K562 (cell line): Measurements from ENCODE around the gene IMMP2L. TPM values are rescaled to one million over a fixed set of nuclear protein-coding genes. Genes with fewer than 3 reads are reported as not detected.

Experiments used
- ATAC-seq: fragments of 200-7000 bp; cut with Tn5 transposase; 3 replicates; pipeline ENCODE4 v1.9.1; 2020; ENCODE audit warnings: moderate library complexity
- BruUV-seq: library from RNA; stranded (reverse); fragments of 400-500 nt; replicated peaks from 2 replicates; lab custom pipeline; 2021; lab: Mats Ljungman, UMichigan
- CTCF ChIA-PET: fragments of 300-600 bp; formaldehyde crosslinking; extraction: SDS; loops from one replicate; lab custom pipeline; 2021; ENCODE audit warnings: low intra/inter-chr PET ratio; lab: Yijun Ruan, JAX
- POLR2A ChIA-PET: fragments of 300-600, 350-650 bp; sonication (Branson Sonifier 250); formaldehyde crosslinking; extraction: SDS; loops from one replicate; lab custom pipeline; 2021; ENCODE audit warnings: antibody characterized with exemption, inconsistent platforms; lab: Yijun Ruan, JAX
- DNase-seq, 4 experiments: peaks; one replicate each; pipeline versions ENCODE4 v3.0.0 to v3.0.0-alpha.2; 2011 to 2018; ENCODE audit warnings: low spot score in 3 of 4, mixed read lengths in 3 of 4; ENCODE audit errors: extremely low read depth in 1 of 4
- FAIRE-seq: peaks from 2 replicates; lab custom pipeline; 2011; peaks lifted over from hg19 to GRCh38; lab: Jason Lieb, UNC
- H2AFZ ChIP-seq: 2 replicates; pipeline ENCODE4 v1.6.0; 2011; ENCODE audit warnings: low read depth, low read length, control low read depth, inconsistent platforms
- H3K27ac ChIP-seq: fragments of 200-600 bp; 3 replicates; pipeline ENCODE4 v1.8.0; 2011; ENCODE audit warnings: low read depth, mild to moderate bottlenecking, control low read depth, inconsistent platforms, low read length, moderate library complexity, mixed read lengths; ENCODE audit errors: extremely low read depth
- H3K27me3 ChIP-seq, 2 experiments: fragments of 300-600 bp in 1 of 2; 2 replicates in 1 of 2; 3 replicates in 1 of 2; pipeline versions ENCODE4 v1.6.0 to v1.8.0; 2011; ENCODE audit warnings: inconsistent platforms in 2 of 2, low read length in 2 of 2, mild to moderate bottlenecking in 1 of 2, mixed read lengths in 1 of 2, moderate library complexity in 1 of 2; ENCODE audit not compliant: control insufficient read depth in 2 of 2, insufficient read depth in 2 of 2
- H3K36me3 ChIP-seq: fragments of 300-600 bp; 3 replicates; pipeline ENCODE4 v1.8.0; 2011; ENCODE audit warnings: mild to moderate bottlenecking, low read length, inconsistent platforms; ENCODE audit not compliant: control insufficient read depth, insufficient read depth
- H3K4me1 ChIP-seq, 2 experiments: fragments of 200-600 bp in 1 of 2; replicated peaks in 1 of 2; 2 replicates in 1 of 2; 3 replicates in 1 of 2; pipeline versions ENCODE4 v1.5.1 to v1.8.0; 2011; ENCODE audit warnings: inconsistent platforms in 2 of 2, low read length in 2 of 2, mild to moderate bottlenecking in 1 of 2, mixed read lengths in 1 of 2, moderate library complexity in 1 of 2; ENCODE audit not compliant: control insufficient read depth in 2 of 2, insufficient read depth in 2 of 2
- H3K4me2 ChIP-seq: 2 replicates; pipeline ENCODE4 v1.6.1; 2011; ENCODE audit warnings: low read length, control low read depth, inconsistent platforms, mixed read lengths; ENCODE audit not compliant: insufficient read depth
- H3K4me3 ChIP-seq: fragments of 200-600 bp; sonication (generic), shearing (Covaris generic); 2 replicates; pipeline ENCODE4 v1.5.1; 2016; ENCODE audit warnings: control low read depth, inconsistent platforms
- H3K79me2 ChIP-seq: fragments of 200-600 bp; 3 replicates; pipeline ENCODE4 v1.8.0; 2011; ENCODE audit warnings: low read length, inconsistent platforms; ENCODE audit not compliant: control insufficient read depth, insufficient read depth
- H3K9ac ChIP-seq, 2 experiments: 2 replicates each; pipeline versions ENCODE4 v1.6.0 to v1.6.1; 2011; ENCODE audit warnings: low read depth in 2 of 2, low read length in 2 of 2, control low read depth in 1 of 2, inconsistent platforms in 1 of 2, mild to moderate bottlenecking in 1 of 2, mixed read lengths in 1 of 2; ENCODE audit not compliant: insufficient read depth in 1 of 2
- H3K9me1 ChIP-seq: one replicate; pipeline ENCODE4 v1.6.0; 2011; ENCODE audit warnings: inconsistent platforms, mild to moderate bottlenecking, low read length, moderate library complexity; ENCODE audit not compliant: control insufficient read depth, insufficient read depth
- H3K9me3 ChIP-seq: replicated peaks from 2 replicates; pipeline ENCODE4 v1.5.1; 2011; ENCODE audit warnings: low read depth, low read length, inconsistent platforms; ENCODE audit not compliant: control insufficient read depth, insufficient read depth
- H4K20me1 ChIP-seq: replicated peaks from 2 replicates; pipeline ENCODE4 v1.6.1; 2011; ENCODE audit warnings: low read length, inconsistent platforms, mixed read lengths; ENCODE audit not compliant: control insufficient read depth, insufficient read depth
- NCOA2 ChIP-seq, 2 experiments: fragments of 450-650 bp; IDR thresholded peaks; 2 replicates each; pipeline ENCODE4 v1.6.1; 2018; ENCODE audit warnings: mild to moderate bottlenecking in 2 of 2, moderate library complexity in 1 of 2; ENCODE audit not compliant: partially characterized antibody in 2 of 2
- NRF1 ChIP-seq, 2 experiments: fragments of 450-650 bp; IDR thresholded peaks in 1 of 2; conservative IDR thresholded peaks in 1 of 2; 2 replicates each; pipeline ENCODE4 v1.6.1; 2014; ENCODE audit warnings: mild to moderate bottlenecking in 2 of 2
- TAF9B ChIP-seq: fragments of 450-650 bp; IDR thresholded peaks from 2 replicates; pipeline ENCODE4 v1.6.1; 2018; ENCODE audit warnings: mild to moderate bottlenecking; ENCODE audit not compliant: partially characterized antibody
- ZBTB43 ChIP-seq: sonication (generic); formaldehyde crosslinking; IDR thresholded peaks from 2 replicates; pipeline ENCODE4 v1.8.0; 2023; ENCODE audit warnings: mild to moderate bottlenecking, missing genetic modification reagents
- ZNF174 ChIP-seq: fragments of 250-450 bp; sonication (Bioruptor Pico); IDR thresholded peaks from 2 replicates; pipeline ENCODE4 v1.4.0; 2020; ENCODE audit warnings: mild to moderate bottlenecking
- ZNF696 ChIP-seq: fragments of 250-450 bp; sonication (Bioruptor Pico); conservative IDR thresholded peaks from 2 replicates; pipeline ENCODE4 v1.4.0; 2020; ENCODE audit warnings: mild to moderate bottlenecking, moderate library complexity
- ZNF780A ChIP-seq: fragments of 250-450 bp; sonication (Bioruptor Pico); IDR thresholded peaks from 2 replicates; pipeline ENCODE4 v1.5.0; 2021; ENCODE audit warnings: mild to moderate bottlenecking
- in situ Hi-C: fragments of 300-500 bp; cut with MboI; formaldehyde crosslinking; loops from 4 replicates; pipeline ENCODE4 v1.15.0; 2018; ENCODE audit warnings: inconsistent platforms, mixed read lengths
- intact Hi-C: fragments of 100-400 bp; cut with micrococcal nuclease; formaldehyde crosslinking; loops from 2 replicates; pipeline ENCODE4 v1.14.2; 2022
- polyA plus RNA-seq, 8 experiments: library from polyadenylated mRNA; depleted of rRNA in 4 of 8; stranded (reverse) in 5 of 8; unstranded in 3 of 8; fragments of >200 nt; fragmentation: Nextera tagmentation in 2 of 8; fragmentation: Illumina TruSeq in 1 of 8; extraction: Ambion mirVana in 2 of 8; extraction: Trizol in 1 of 8; gene quantifications; 2 replicates each; pipeline versions ENCODE4 v1.2.1 to v1.2.3, GENCODE V29; 2011 to 2014; ENCODE audit warnings: inconsistent platforms in 1 of 8, missing spikeins in 1 of 8
- total RNA-seq, 7 experiments: library from RNA; depleted of rRNA in 6 of 7; stranded (reverse); fragments of >200 nt in 6 of 7; fragmentation: Illumina TruSeq in 2 of 7; extraction: Trizol in 2 of 7; gene quantifications; 2 replicates each; pipeline versions ENCODE4 v1.2.1 to v1.2.3, GENCODE V29; 2011 to 2021; ENCODE audit warnings: low replicate concordance in 1 of 7
- TF ChIP-seq, protein P1 (sequence below): fragments of 450-650 bp; formaldehyde crosslinking; IDR thresholded peaks from 2 replicates; pipeline ENCODE4 v1.4.0; 2020; ENCODE audit warnings: mild to moderate bottlenecking, moderate library complexity

Gene IMMP2L
- total and polyA plus RNA-seq, 9 of the 15 experiments (the other 6 are each of a cell fraction or from before 2014, with no cell fraction given), result 29.7 to 116 (median 53.0) TPM

DNA sequence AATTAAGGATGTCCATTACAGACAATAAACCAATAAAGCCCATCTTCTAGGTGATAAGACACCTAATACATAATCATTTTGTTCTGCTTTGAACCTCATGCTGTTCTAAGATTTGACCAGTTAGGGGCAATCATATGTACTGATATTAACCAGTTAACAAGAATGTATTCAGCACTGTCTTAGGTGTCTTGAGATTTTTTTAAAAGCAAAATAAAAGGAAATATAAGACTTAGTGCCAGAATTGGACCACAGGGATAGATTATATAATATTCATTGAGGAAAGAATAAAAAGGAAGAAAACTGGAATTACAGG, 32.0 kb downstream of the IMMP2L start:
- no peaks in the 10 kb centered on the region for H3K9me3 ChIP-seq
- H3K9me1 ChIP-seq, result no peaks in the 10 kb centered on the region
- TF ChIP-seq ZBTB43 (CRISPR knock-in tag), result no peak
- 0 out of 2 replicates have a peak, but pooled peaks have one; percentile 52 for TF ChIP-seq ZNF174 (CRISPR knock-in tag)
- peak in 1 of 2 experiments; percentile 42 for TF ChIP-seq NCOA2 (IDR thresholded peaks at IDR 0.05; ENCODE audit: partially characterized antibody in 2 of 2)
- TF ChIP-seq ZNF696 (CRISPR knock-in tag), result 0 out of 2 replicates have a peak, but pooled peaks have one; percentile 30
- TF ChIP-seq ZNF780A (CRISPR knock-in tag), result no peak
- TF ChIP-seq NRF1 (conservative IDR thresholded peaks at IDR 0.05 in 1 of 2, IDR thresholded peaks at IDR 0.05 in 1 of 2), result 0 out of 4 replicates have a peak, but pooled peaks of 1 of the 2 experiments have one; percentile 6
- TF ChIP-seq, protein P1, sequence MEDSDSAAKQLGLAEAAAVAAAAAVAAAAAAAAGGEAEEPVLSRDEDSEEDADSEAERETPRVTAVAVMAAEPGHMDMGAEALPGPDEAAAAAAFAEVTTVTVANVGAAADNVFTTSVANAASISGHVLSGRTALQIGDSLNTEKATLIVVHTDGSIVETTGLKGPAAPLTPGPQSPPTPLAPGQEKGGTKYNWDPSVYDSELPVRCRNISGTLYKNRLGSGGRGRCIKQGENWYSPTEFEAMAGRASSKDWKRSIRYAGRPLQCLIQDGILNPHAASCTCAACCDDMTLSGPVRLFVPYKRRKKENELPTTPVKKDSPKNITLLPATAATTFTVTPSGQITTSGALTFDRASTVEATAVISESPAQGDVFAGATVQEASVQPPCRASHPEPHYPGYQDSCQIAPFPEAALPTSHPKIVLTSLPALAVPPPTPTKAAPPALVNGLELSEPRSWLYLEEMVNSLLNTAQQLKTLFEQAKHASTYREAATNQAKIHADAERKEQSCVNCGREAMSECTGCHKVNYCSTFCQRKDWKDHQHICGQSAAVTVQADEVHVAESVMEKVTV (CRISPR knock-in tag), result 0 out of 2 replicates have a peak, but pooled peaks have one; percentile 29
- TF ChIP-seq TAF9B, result peak; percentile 30
- no peaks in the 10 kb centered on the region for H3K36me3 ChIP-seq
- no peak overlapping the region for H3K4me2 ChIP-seq
- H3K4me1 ChIP-seq, result peaks cover 0 to 26% of the 10 kb centered on the region in 2 experiments; a peak in 3 of 5 replicates
- H4K20me1 ChIP-seq, result no peaks in the 10 kb centered on the region
- H3K27me3 ChIP-seq, result no peaks in the 10 kb centered on the region
- intact Hi-C loops (no loop called here), in situ Hi-C loops (no loop called here)
- H3K4me3 ChIP-seq, result no peak overlapping the region
- no TSS peak for BruUV-seq
- no peak for FAIRE-seq
- no peak overlapping the region for H2AFZ ChIP-seq
- H3K9ac ChIP-seq, result no peak overlapping the region
- CTCF ChIA-PET, result interaction anchor here (0.6 kb wide), 1 partner anchor 38 kb away, joined by 4 read pairs; no protein-coding TSS in a partner anchor
- no peak for DNase-seq
- ATAC-seq, result no peak
- no peaks in the 10 kb centered on the region for H3K79me2 ChIP-seq
- POLR2A ChIA-PET, result no interaction called here
- H3K27ac ChIP-seq, result no peak overlapping the region
